ENCODE data around the gene NT5DC3.

NT5DC3 gene

GRCh38 chr12:103819312-103819711 lies 21.7 kb downstream of the NT5DC3 start:
- TF ChIP-seq CTCF (IDR thresholded peaks at IDR 0.05) = no peak

GRCh38 chr12:103817791-103818190 lies 23.2 kb downstream of the NT5DC3 start:
- TF ChIP-seq CTCF (IDR thresholded peaks at IDR 0.05) = no peak

- TF ChIP-seq CTCF (IDR thresholded peaks at IDR 0.05) = no peak
Observed at GRCh38 chr12:103816663-103817062, 24.4 kb downstream of the NT5DC3 start.

GRCh38 chr12:103814436-103814835 lies 26.6 kb downstream of the NT5DC3 start:
- TF ChIP-seq CTCF (IDR thresholded peaks at IDR 0.05) = no peak

GRCh38 chr12:103813949-103814348 lies 27.1 kb downstream of the NT5DC3 start:
- no peak for TF ChIP-seq CTCF (IDR thresholded peaks at IDR 0.05)

GRCh38 chr12:103813426-103813825 lies 27.6 kb downstream of the NT5DC3 start:
- TF ChIP-seq CTCF (IDR thresholded peaks at IDR 0.05) = no peak

GRCh38 chr12:103812789-103813188 lies 28.2 kb downstream of the NT5DC3 start:
- no peak for TF ChIP-seq CTCF (IDR thresholded peaks at IDR 0.05)

- no peak for TF ChIP-seq CTCF (IDR thresholded peaks at IDR 0.05)
Observed at GRCh38 chr12:103811791-103812190, 29.2 kb downstream of the NT5DC3 start.
